ENCODE results near the gene HS2ST1.
A peak's percentile ranks its signal among the peaks of the same experiment; 100 is the strongest.

Gene HS2ST1

DNA sequence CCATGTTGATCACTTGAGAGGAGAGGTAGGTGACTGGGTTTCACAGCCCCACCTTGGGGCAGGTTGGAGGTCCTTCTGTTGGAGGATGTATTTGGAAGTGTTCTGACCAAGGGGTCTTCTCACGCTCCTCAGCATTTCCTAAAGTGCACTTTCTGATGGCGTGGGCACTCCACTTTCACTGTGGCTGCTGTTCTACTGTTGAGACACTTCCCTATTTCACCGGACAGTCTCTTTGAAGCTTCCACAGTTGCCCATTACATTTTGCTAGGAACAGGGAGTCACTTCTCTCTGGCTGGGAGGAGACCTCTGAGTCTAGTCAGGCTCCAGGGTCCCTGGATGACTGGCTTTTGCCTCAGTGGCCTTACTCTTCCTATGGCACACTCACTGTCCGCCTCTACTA is 234.2 kb downstream of the HS2ST1 start:
- Histone ChIP-seq H3K27ac (ENCODE audit: extremely low read depth, low read depth, low read length) (no peak overlapping the region), H3K4me3 (ENCODE audit: low read depth, low read length) (no peak overlapping the region), H3K36me3 (ENCODE audit: control insufficient read depth in 2 of 2, insufficient read depth in 1 of 2, low read length in 2 of 2) (no peaks in the 10 kb centered on the region), H3K9me3 (ENCODE audit: control insufficient read depth, insufficient read depth, low read depth, low read length) (no peaks in the 10 kb centered on the region), H3K4me1 (ENCODE audit: control insufficient read depth, insufficient read depth, low read length) (no peaks in the 10 kb centered on the region)
- CTCF ChIA-PET = no interaction called here
- no peak for TF ChIP-seq GLIS2 (tag by site-specific recombination; IDR thresholded peaks at IDR 0.05)
- no peak for TF ChIP-seq GFI1B (tag by site-specific recombination; IDR thresholded peaks at IDR 0.05)
- TF ChIP-seq, protein P1, sequence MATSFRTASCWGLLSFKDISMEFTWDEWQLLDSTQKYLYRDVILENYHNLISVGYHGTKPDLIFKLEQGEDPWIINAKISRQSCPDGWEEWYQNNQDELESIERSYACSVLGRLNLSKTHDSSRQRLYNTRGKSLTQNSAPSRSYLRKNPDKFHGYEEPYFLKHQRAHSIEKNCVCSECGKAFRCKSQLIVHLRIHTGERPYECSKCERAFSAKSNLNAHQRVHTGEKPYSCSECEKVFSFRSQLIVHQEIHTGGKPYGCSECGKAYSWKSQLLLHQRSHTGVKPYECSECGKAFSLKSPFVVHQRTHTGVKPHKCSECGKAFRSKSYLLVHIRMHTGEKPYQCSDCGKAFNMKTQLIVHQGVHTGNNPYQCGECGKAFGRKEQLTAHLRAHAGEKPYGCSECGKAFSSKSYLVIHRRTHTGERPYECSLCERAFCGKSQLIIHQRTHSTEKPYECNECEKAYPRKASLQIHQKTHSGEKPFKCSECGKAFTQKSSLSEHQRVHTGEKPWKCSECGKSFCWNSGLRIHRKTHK (tag by site-specific recombination; IDR thresholded peaks at IDR 0.05) = no peak
- TF ChIP-seq, protein P2, sequence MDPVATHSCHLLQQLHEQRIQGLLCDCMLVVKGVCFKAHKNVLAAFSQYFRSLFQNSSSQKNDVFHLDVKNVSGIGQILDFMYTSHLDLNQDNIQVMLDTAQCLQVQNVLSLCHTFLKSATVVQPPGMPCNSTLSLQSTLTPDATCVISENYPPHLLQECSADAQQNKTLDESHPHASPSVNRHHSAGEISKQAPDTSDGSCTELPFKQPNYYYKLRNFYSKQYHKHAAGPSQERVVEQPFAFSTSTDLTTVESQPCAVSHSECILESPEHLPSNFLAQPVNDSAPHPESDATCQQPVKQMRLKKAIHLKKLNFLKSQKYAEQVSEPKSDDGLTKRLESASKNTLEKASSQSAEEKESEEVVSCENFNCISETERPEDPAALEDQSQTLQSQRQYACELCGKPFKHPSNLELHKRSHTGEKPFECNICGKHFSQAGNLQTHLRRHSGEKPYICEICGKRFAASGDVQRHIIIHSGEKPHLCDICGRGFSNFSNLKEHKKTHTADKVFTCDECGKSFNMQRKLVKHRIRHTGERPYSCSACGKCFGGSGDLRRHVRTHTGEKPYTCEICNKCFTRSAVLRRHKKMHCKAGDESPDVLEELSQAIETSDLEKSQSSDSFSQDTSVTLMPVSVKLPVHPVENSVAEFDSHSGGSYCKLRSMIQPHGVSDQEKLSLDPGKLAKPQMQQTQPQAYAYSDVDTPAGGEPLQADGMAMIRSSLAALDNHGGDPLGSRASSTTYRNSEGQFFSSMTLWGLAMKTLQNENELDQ (tag by site-specific recombination; IDR thresholded peaks at IDR 0.05; ENCODE audit: low read depth) = no peak
- TF ChIP-seq MEIS1 (CRISPR knock-in tag; IDR thresholded peaks at IDR 0.05; ENCODE audit: borderline replicate concordance) = no peak
- no peak for TF ChIP-seq ZNF148 (tag by site-specific recombination; IDR thresholded peaks at IDR 0.05; ENCODE audit: borderline replicate concordance)
- TF ChIP-seq ZNF501 (tag by site-specific recombination; IDR thresholded peaks at IDR 0.05) = no peak
- no peak for TF ChIP-seq IKZF3 (tag by site-specific recombination; IDR thresholded peaks at IDR 0.05)
- no peak for TF ChIP-seq PATZ1 (tag by site-specific recombination; IDR thresholded peaks at IDR 0.05)
- TF ChIP-seq ZNF169 (tag by site-specific recombination; IDR thresholded peaks at IDR 0.05) = no peak
- TF ChIP-seq, protein P3, sequence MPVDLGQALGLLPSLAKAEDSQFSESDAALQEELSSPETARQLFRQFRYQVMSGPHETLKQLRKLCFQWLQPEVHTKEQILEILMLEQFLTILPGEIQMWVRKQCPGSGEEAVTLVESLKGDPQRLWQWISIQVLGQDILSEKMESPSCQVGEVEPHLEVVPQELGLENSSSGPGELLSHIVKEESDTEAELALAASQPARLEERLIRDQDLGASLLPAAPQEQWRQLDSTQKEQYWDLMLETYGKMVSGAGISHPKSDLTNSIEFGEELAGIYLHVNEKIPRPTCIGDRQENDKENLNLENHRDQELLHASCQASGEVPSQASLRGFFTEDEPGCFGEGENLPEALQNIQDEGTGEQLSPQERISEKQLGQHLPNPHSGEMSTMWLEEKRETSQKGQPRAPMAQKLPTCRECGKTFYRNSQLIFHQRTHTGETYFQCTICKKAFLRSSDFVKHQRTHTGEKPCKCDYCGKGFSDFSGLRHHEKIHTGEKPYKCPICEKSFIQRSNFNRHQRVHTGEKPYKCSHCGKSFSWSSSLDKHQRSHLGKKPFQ (tag by site-specific recombination; IDR thresholded peaks at IDR 0.05) = no peak
- TF ChIP-seq ZNF311 (tag by site-specific recombination; IDR thresholded peaks at IDR 0.05; ENCODE audit: borderline replicate concordance) = no peak
- POLR2A ChIA-PET = no interaction called here

DNA sequence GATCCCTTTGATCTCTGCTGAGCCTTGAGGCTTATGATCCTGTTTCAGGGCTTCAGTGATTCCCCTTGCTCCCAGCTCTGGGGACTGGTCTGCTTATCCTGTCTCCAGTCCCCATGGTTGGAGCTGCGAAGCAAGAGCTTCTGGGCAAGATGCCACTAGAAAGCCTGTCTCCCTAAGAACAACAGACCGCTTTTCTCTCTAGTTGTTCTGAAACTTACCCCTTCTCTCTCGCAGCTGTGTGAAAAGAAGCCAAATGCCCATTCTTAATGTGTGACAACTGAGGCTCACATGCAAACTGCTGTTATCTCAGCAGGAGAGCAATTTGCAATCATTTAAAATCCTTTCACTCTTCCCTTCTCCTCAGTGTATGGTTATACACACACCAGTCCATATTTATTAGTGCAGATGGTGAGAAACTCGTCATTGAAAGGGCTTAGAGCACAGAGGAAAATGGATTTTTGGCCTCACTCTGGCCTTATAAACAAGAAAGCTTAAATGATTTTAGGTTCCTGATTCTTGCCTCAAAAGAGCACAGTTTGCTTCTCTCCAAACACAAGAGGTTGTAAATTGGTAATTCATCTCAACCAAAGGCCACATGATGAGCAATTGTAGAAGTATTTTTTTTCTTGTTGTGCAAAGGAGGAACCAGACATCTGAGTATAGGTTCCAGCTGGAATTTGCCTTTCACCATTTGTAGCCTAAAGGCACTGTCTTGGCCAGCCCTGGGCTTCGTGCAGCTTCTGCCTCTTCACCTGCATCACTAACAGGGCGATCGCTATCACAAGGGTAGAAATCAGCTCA is 235.0 kb downstream of the HS2ST1 start:
- H3K9me3 ChIP-seq (ENCODE audit: control insufficient read depth, insufficient read depth, low read depth, low read length) = no peaks in the 10 kb centered on the region
- TF ChIP-seq ZBTB8A (tag by site-specific recombination; IDR thresholded peaks at IDR 0.05) (no peak), ELK4 (IDR thresholded peaks at IDR 0.05; ENCODE audit: borderline replicate concordance, low read depth, low read length) (no peak), ZNF335 (tag by site-specific recombination; conservative IDR thresholded peaks at IDR 0.05) (peak; percentile 79), ZNF830 (tag by site-specific recombination; IDR thresholded peaks at IDR 0.05; ENCODE audit: low read depth) (no peak), ZNF488 (tag by site-specific recombination; IDR thresholded peaks at IDR 0.05) (no peak), ZNF580 (tag by site-specific recombination; IDR thresholded peaks at IDR 0.05) (no peak), ZNF660 (tag by site-specific recombination; IDR thresholded peaks at IDR 0.05) (no peak)
- no peak overlapping the region for H3K4me3 ChIP-seq (ENCODE audit: low read depth, low read length)
- POLR2A ChIA-PET = no interaction called here
- CTCF ChIA-PET = interaction anchor here (0.6 to 0.9 kb wide), 3 partner anchors 8 to 651 kb away, joined by 3 read pairs; no protein-coding TSS in a partner anchor
- H3K36me3 ChIP-seq (ENCODE audit: control insufficient read depth in 2 of 2, insufficient read depth in 1 of 2, low read length in 2 of 2) = no peaks in the 10 kb centered on the region
- H3K27ac ChIP-seq (ENCODE audit: extremely low read depth, low read depth, low read length) = no peak overlapping the region
- no peaks in the 10 kb centered on the region for H3K4me1 ChIP-seq (ENCODE audit: control insufficient read depth, insufficient read depth, low read length)
